Uterus (tissue), 4 donors: ENCODE results near the gene ZNF521. TPM values are rescaled to one million over a fixed set of nuclear protein-coding genes. Genes with fewer than 3 reads are reported as not detected.

ENCODE experiments used
- DNase-seq, 2 donors: peaks; one replicate each; pipeline ENCODE4 v3.0.0-alpha.2; 2019 to 2020
- H3K27ac ChIP-seq, 2 donors: fragments of 200-600 bp; sonication (generic); 1 replicate in 1 of 2; 2 replicates in 1 of 2; pipeline ENCODE4 v1.5.1; 2016 to 2018
- H3K27me3 ChIP-seq, 2 donors: fragments of 200-600 bp; sonication (generic); one replicate each; pipeline ENCODE4 v1.5.1; 2018 to 2019; ENCODE audit warnings: control low read depth in 1 of 2
- H3K36me3 ChIP-seq, 2 donors: fragments of 200-600 bp; sonication (generic); one replicate each; pipeline ENCODE4 v1.5.1; 2019; ENCODE audit warnings: control low read depth in 1 of 2
- H3K4me1 ChIP-seq, 2 donors: fragments of 200-600 bp; sonication (generic); one replicate each; pipeline ENCODE4 v1.5.1; 2018 to 2019; ENCODE audit warnings: control low read depth in 1 of 2
- H3K4me3 ChIP-seq, 2 donors: fragments of 200-600 bp; sonication (generic); 1 replicate in 1 of 2; 2 replicates in 1 of 2; pipeline ENCODE4 v1.5.1; 2018 to 2019; ENCODE audit warnings: mild to moderate bottlenecking in 1 of 2
- H3K9me3 ChIP-seq, 2 donors: fragments of 200-600 bp; sonication (generic); one replicate each; pipeline ENCODE4 v1.5.1; 2019; ENCODE audit warnings: control low read depth in 1 of 2
- CTCF ChIP-seq, 4 experiments: fragments of 200-600 bp in 2 of 4; fragments of 450-650 bp in 2 of 4; sonication (generic) in 2 of 4; IDR thresholded peaks; one replicate each; pipeline ENCODE4 v1.5.1; 2016 to 2019; ENCODE audit warnings: antibody characterized with exemption in 4 of 4, mild to moderate bottlenecking in 2 of 4, moderate library complexity in 1 of 4
- POLR2A ChIP-seq, 2 donors: fragments of 450-650 bp; IDR thresholded peaks; one replicate each; pipeline ENCODE4 v1.6.1; 2016; ENCODE audit warnings: antibody characterized with exemption in 2 of 2, mild to moderate bottlenecking in 1 of 2, moderate library complexity in 1 of 2
- intact Hi-C: fragments of 100-400 bp; cut with DNase I; formaldehyde crosslinking; loops from one replicate; pipeline ENCODE4 v1.15.1; 2023; ENCODE audit warnings: low total_unique reads
- total RNA-seq, 4 donors: library from RNA; depleted of rRNA in 3 of 4; stranded (reverse); fragments of >200 nt in 3 of 4; gene quantifications; one replicate each; pipeline versions ENCODE4 v1.1.0 to v1.2.4, GENCODE V29; 2014 to 2023
- donor health status: DM: yes; HTN: yes; CAD: no.

The ZNF521 gene
- total RNA-seq, 4 donors from 2014 or later, result 47.4 to 116 (median 72.8) TPM

- Histone ChIP-seq H3K27ac (no peak overlapping the region), H3K27me3 (no peaks in the 10 kb centered on the region), H3K9me3 (no peaks in the 10 kb centered on the region), H3K36me3 (no peaks in the 10 kb centered on the region), H3K4me3 (no peak overlapping the region), H3K4me1 (no peaks in the 10 kb centered on the region)
- TF ChIP-seq CTCF (IDR thresholded peaks at IDR 0.05) (no peak), POLR2A (IDR thresholded peaks at IDR 0.05) (no peak)
- no peak for DNase-seq
- intact Hi-C loops, result no loop called here
Measured at GRCh38 chr18:25074925-25075324, 277.0 kb downstream of the ZNF521 start.

GRCh38 chr18:25072205-25072604 is 279.8 kb downstream of the ZNF521 start:
- Histone ChIP-seq H3K9me3 (no peaks in the 10 kb centered on the region), H3K27ac (no peak overlapping the region), H3K27me3 (no peaks in the 10 kb centered on the region), H3K4me3 (no peak overlapping the region), H3K4me1 (no peaks in the 10 kb centered on the region), H3K36me3 (no peaks in the 10 kb centered on the region)
- DNase-seq, result no peak
- TF ChIP-seq POLR2A (IDR thresholded peaks at IDR 0.05), result no peak
- no peak for TF ChIP-seq CTCF (IDR thresholded peaks at IDR 0.05)
- intact Hi-C loops, result no loop called here

- no peaks in the 10 kb centered on the region for H3K4me1 ChIP-seq
- H3K27ac ChIP-seq, result peak overlapping the region in 1 of 2 donors; percentile 13
- intact Hi-C loops, result no loop called here
- H3K27me3 ChIP-seq, result no peaks in the 10 kb centered on the region
- TF ChIP-seq POLR2A (IDR thresholded peaks at IDR 0.05) (no peak), CTCF (IDR thresholded peaks at IDR 0.05) (no peak)
- H3K4me3 ChIP-seq, result no peak overlapping the region
- DNase-seq, result no peak
- no peaks in the 10 kb centered on the region for H3K9me3 ChIP-seq
- no peaks in the 10 kb centered on the region for H3K36me3 ChIP-seq
Measured at GRCh38 chr18:25067275-25068025, 284.5 kb downstream of the ZNF521 start.

- Histone ChIP-seq H3K36me3 (no peaks in the 10 kb centered on the region), H3K9me3 (no peaks in the 10 kb centered on the region), H3K4me3 (no peak overlapping the region), H3K27me3 (no peaks in the 10 kb centered on the region), H3K4me1 (no peaks in the 10 kb centered on the region), H3K27ac (no peak overlapping the region)
- intact Hi-C loops, result no loop called here
- no peak for DNase-seq
- TF ChIP-seq POLR2A (IDR thresholded peaks at IDR 0.05) (no peak), CTCF (IDR thresholded peaks at IDR 0.05) (no peak)
Measured at GRCh38 chr18:25066516-25066915, 285.4 kb downstream of the ZNF521 start.

GRCh38 chr18:25062720-25063119 is 289.2 kb downstream of the ZNF521 start:
- Histone ChIP-seq H3K4me1 (no peaks in the 10 kb centered on the region), H3K4me3 (no peak overlapping the region), H3K36me3 (no peaks in the 10 kb centered on the region), H3K27me3 (no peaks in the 10 kb centered on the region), H3K9me3 (no peaks in the 10 kb centered on the region), H3K27ac (no peak overlapping the region)
- no peak for DNase-seq
- TF ChIP-seq POLR2A (IDR thresholded peaks at IDR 0.05) (no peak), CTCF (IDR thresholded peaks at IDR 0.05) (no peak)
- intact Hi-C loops, result no loop called here
